ENCODE results near the gene MSANTD1.

- TF ChIP-seq, protein P1, sequence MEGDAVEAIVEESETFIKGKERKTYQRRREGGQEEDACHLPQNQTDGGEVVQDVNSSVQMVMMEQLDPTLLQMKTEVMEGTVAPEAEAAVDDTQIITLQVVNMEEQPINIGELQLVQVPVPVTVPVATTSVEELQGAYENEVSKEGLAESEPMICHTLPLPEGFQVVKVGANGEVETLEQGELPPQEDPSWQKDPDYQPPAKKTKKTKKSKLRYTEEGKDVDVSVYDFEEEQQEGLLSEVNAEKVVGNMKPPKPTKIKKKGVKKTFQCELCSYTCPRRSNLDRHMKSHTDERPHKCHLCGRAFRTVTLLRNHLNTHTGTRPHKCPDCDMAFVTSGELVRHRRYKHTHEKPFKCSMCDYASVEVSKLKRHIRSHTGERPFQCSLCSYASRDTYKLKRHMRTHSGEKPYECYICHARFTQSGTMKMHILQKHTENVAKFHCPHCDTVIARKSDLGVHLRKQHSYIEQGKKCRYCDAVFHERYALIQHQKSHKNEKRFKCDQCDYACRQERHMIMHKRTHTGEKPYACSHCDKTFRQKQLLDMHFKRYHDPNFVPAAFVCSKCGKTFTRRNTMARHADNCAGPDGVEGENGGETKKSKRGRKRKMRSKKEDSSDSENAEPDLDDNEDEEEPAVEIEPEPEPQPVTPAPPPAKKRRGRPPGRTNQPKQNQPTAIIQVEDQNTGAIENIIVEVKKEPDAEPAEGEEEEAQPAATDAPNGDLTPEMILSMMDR (IDR thresholded peaks at IDR 0.05; ENCODE audit: low read depth, low read length, poor library complexity, severe bottlenecking), result no peak
- TF ChIP-seq EZH2phosphoT487 (IDR thresholded peaks at IDR 0.05; ENCODE audit: borderline replicate concordance, low read length), result no peak
Observed at GRCh38 chr4:3238721-3239120, 10.2 kb upstream of the MSANTD1 start.
